Measurements from ENCODE around the gene ACAD10. TPM values are rescaled to one million over a fixed set of nuclear protein-coding genes. Genes with fewer than 3 reads are reported as not detected.

The ACAD10 gene
- total and polyA plus RNA-seq, 2 of the 13 experiments (the other 11 are each of a cell fraction or from before 2014, with no cell fraction given), result 15.2 to 16.3 TPM

GRCh38 chr12:111775205-111776193, 89.6 kb downstream of the ACAD10 start (continued):
- TF ChIP-seq NR3C1 (CRISPR knock-in tag; IDR thresholded peaks at IDR 0.05) (no peak), ZFP36L1 (CRISPR knock-in tag; IDR thresholded peaks at IDR 0.05) (no peak), MEIS2 (CRISPR knock-in tag; IDR thresholded peaks at IDR 0.05) (no peak), ZNF616 (CRISPR knock-in tag; IDR thresholded peaks at IDR 0.05; ENCODE audit: low read depth) (no peak), TBX2 (CRISPR knock-in tag; IDR thresholded peaks at IDR 0.05; ENCODE audit: borderline replicate concordance) (peak; percentile 50; the same call in 1 of the 2 replicates), NR2F6 (IDR thresholded peaks at IDR 0.05) (peak; percentile 36; the same call in 1 of the 2 replicates), NR2F6 (CRISPR knock-in tag; IDR thresholded peaks at IDR 0.05) (peak; percentile 46; the same call in 1 of the 2 replicates), TFE3 (CRISPR knock-in tag; IDR thresholded peaks at IDR 0.05) (peak; percentile 68; the same call in 1 of the 2 replicates), KLF11 (CRISPR knock-in tag; IDR thresholded peaks at IDR 0.05) (0 out of 2 replicates have a peak, but pooled peaks have one; percentile 57), ZGPAT (CRISPR knock-in tag; IDR thresholded peaks at IDR 0.05) (peak; percentile 51), KAT7 (CRISPR knock-in tag; IDR thresholded peaks at IDR 0.05; ENCODE audit: borderline replicate concordance) (no peak), ZNF331 (CRISPR knock-in tag; IDR thresholded peaks at IDR 0.05) (peak; percentile 25; the same call in 1 of the 2 replicates), SKIL (CRISPR knock-in tag; IDR thresholded peaks at IDR 0.05; ENCODE audit: borderline replicate concordance) (peak; percentile 93), ZNF263 (CRISPR knock-in tag; IDR thresholded peaks at IDR 0.05) (no peak), ZNF446 (CRISPR knock-in tag; IDR thresholded peaks at IDR 0.05) (no peak)
- TF ChIP-seq, protein P1, sequence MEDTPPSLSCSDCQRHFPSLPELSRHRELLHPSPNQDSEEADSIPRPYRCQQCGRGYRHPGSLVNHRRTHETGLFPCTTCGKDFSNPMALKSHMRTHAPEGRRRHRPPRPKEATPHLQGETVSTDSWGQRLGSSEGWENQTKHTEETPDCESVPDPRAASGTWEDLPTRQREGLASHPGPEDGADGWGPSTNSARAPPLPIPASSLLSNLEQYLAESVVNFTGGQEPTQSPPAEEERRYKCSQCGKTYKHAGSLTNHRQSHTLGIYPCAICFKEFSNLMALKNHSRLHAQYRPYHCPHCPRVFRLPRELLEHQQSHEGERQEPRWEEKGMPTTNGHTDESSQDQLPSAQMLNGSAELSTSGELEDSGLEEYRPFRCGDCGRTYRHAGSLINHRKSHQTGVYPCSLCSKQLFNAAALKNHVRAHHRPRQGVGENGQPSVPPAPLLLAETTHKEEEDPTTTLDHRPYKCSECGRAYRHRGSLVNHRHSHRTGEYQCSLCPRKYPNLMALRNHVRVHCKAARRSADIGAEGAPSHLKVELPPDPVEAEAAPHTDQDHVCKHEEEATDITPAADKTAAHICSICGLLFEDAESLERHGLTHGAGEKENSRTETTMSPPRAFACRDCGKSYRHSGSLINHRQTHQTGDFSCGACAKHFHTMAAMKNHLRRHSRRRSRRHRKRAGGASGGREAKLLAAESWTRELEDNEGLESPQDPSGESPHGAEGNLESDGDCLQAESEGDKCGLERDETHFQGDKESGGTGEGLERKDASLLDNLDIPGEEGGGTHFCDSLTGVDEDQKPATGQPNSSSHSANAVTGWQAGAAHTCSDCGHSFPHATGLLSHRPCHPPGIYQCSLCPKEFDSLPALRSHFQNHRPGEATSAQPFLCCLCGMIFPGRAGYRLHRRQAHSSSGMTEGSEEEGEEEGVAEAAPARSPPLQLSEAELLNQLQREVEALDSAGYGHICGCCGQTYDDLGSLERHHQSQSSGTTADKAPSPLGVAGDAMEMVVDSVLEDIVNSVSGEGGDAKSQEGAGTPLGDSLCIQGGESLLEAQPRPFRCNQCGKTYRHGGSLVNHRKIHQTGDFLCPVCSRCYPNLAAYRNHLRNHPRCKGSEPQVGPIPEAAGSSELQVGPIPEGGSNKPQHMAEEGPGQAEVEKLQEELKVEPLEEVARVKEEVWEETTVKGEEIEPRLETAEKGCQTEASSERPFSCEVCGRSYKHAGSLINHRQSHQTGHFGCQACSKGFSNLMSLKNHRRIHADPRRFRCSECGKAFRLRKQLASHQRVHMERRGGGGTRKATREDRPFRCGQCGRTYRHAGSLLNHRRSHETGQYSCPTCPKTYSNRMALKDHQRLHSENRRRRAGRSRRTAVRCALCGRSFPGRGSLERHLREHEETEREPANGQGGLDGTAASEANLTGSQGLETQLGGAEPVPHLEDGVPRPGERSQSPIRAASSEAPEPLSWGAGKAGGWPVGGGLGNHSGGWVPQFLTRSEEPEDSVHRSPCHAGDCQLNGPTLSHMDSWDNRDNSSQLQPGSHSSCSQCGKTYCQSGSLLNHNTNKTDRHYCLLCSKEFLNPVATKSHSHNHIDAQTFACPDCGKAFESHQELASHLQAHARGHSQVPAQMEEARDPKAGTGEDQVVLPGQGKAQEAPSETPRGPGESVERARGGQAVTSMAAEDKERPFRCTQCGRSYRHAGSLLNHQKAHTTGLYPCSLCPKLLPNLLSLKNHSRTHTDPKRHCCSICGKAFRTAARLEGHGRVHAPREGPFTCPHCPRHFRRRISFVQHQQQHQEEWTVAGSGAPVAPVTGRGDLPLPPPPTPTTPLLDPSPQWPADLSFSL (CRISPR knock-in tag; IDR thresholded peaks at IDR 0.05), result no peak
- TF ChIP-seq, protein P2, sequence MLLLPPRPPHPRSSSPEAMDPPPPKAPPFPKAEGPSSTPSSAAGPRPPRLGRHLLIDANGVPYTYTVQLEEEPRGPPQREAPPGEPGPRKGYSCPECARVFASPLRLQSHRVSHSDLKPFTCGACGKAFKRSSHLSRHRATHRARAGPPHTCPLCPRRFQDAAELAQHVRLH (CRISPR knock-in tag; IDR thresholded peaks at IDR 0.05; ENCODE audit: borderline replicate concordance, low read depth), result peak; percentile 62; the same call in 1 of the 2 replicates

Measured in HepG2 (cell line).